Epithelial cell of proximal tubule (primary cell): ENCODE results near the gene SSUH2. TPM values are rescaled to one million over a fixed set of nuclear protein-coding genes. Genes with fewer than 3 reads are reported as not detected.

Experiments
- DNase-seq: peaks from one replicate; pipeline ENCODE4 v3.0.0-alpha.2; 2011; ENCODE audit warnings: low read depth
- H3K4me3 ChIP-seq: 2 replicates; pipeline ENCODE4 v1.5.1; 2011; ENCODE audit warnings: low read depth, mild to moderate bottlenecking, low read length
- total RNA-seq: library from RNA; depleted of rRNA; stranded (reverse); fragments of >200 nt; gene quantifications from 2 replicates; pipeline ENCODE4 v1.2.3, GENCODE V29; 2015
- TF ChIP-seq, protein P1 (sequence below): conservative IDR thresholded peaks from 2 replicates; pipeline ENCODE4 v1.5.1; 2012; ENCODE audit warnings: low read depth, mild to moderate bottlenecking, low read length

SSUH2 gene
- total RNA-seq, 1 donor from 2014 or later: not detected

DNA sequence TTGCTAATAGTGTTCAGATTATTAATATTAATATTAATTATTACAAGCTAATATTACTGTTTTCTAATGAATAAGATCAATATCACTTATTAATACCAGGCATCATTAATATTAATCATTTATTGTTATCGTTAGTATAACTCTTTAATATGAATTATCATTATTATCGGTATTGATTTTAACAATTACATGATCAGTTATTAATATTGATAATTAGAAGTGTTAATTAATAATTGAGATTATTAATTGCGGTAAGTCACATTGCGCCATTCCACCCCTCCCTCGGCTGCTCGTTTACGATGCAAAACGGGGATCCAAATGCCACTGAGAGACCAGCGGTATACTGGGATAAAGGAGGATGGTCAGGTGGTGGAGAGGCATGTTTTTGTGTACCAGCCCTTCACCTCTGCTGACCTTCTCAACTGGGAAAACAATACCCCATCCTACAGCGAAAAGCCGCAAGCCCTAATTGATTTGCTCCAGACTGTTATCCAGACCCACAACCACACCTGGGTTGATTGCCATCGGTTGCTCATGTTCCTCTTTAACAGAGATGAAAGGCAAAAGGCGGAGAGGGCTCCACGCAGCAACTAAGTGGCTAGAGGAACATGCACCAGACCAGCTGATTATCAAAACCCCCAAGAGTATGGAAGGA lies 28.6 kb upstream of the SSUH2 start:
- no peak for DNase-seq
- no peak overlapping the region for H3K4me3 ChIP-seq
- TF ChIP-seq, protein P1, sequence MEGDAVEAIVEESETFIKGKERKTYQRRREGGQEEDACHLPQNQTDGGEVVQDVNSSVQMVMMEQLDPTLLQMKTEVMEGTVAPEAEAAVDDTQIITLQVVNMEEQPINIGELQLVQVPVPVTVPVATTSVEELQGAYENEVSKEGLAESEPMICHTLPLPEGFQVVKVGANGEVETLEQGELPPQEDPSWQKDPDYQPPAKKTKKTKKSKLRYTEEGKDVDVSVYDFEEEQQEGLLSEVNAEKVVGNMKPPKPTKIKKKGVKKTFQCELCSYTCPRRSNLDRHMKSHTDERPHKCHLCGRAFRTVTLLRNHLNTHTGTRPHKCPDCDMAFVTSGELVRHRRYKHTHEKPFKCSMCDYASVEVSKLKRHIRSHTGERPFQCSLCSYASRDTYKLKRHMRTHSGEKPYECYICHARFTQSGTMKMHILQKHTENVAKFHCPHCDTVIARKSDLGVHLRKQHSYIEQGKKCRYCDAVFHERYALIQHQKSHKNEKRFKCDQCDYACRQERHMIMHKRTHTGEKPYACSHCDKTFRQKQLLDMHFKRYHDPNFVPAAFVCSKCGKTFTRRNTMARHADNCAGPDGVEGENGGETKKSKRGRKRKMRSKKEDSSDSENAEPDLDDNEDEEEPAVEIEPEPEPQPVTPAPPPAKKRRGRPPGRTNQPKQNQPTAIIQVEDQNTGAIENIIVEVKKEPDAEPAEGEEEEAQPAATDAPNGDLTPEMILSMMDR: no peak

DNA sequence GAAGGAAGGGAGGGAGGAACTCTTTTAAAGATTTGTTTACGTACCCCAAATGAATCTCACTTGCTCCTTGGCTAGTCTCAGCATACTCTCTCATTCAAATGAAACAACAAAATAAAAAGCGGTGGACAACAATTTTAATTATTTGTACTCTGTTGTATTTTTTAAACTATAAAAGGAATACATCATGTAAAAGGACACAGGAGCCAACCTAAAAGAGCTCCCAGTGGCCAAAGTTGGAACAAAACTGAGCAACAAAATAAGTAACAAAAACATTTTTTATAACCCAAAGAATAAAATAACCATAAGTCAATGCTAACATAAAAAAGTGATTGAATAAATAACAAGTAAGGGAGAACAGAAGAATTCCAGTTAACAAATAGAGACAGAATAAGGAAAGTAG lies 24.4 kb upstream of the SSUH2 start:
- DNase-seq: no peak
- TF ChIP-seq, protein P1: no peak
- no peak overlapping the region for H3K4me3 ChIP-seq

DNA sequence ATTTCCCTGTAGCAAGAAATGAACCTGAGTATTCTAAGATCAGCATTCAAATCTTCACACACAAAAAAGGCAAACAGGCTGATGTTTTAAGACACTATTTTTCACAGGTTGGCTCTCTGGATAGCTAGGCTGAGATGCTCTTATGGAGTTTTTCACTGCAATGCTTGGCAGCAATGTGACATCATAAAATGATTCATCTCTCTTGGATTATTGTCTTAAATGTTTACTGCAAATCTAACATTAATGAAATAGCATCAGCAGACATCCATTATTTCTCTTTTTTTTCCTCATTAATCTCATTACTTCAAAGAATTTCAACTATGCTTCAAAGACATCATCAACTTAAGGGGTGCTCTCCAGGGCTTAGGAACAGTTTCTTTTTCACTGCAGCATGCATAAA lies 23.6 kb upstream of the SSUH2 start:
- H3K4me3 ChIP-seq: no peak overlapping the region
- DNase-seq: no peak
- TF ChIP-seq, protein P1: no peak

DNA sequence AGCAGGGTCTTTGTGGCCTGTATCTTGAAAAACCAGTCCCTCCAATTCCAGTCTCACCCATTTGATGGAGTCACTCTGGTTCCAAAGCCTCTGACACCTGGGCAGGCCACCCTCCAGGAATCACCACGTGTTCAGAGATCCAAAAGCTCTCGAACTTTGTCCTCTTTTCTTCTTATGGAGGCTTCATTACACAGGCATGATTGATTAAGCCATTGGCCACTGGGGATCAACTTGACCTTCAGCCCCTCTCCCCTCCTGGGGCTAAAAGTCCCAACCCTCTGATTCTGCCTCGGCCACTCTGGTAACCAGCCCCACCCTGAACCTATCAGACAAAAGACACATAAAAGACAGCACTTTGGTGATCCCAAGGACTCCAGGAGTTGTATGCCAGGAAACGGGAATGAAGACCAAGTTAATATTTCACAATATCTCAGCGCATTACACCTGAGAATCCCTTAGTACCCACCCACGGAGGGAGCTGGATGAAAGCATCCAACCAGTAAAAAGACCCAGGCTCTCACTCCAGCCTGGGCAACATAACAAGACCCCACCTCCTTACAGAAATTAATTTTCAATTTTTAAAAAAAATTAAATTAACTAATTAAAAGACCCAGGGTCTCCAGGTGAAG lies 23.0 kb upstream of the SSUH2 start:
- TF ChIP-seq, protein P1: no peak
- DNase-seq: no peak
- no peak overlapping the region for H3K4me3 ChIP-seq

DNA sequence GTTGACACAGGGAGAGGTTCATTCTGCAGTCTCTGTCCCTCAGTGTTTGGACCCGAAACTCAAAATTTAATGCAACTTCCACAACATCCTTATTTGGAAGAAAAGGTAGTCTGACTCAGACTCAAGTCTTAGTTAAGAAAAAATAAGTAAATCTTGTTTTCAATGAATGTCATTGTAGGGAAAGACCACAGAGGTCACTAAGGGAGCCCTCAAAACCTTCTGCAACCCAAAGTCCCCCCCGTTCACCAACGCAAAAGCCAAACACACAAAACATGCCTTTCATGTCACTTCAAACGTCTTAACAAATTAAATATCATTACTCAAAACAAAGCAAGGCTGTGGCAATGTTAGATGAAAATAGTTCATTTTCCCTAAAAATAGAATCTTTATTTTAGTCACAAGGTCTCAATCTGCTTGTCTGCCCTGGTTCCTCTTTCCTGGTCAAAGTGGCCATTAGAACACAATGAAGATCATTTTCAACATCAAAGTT lies 20.9 kb upstream of the SSUH2 start:
- no peak for DNase-seq
- TF ChIP-seq, protein P1: no peak
- no peak overlapping the region for H3K4me3 ChIP-seq

GRCh38 chr3:8663177-8664061 lies 18.8 kb upstream of the SSUH2 start:
- TF ChIP-seq, protein P1: peak; percentile 68
- peak; percentile 51 for DNase-seq
- H3K4me3 ChIP-seq: no peak overlapping the region
